ENCODE data around the gene TGM5. TPM values are rescaled to one million over a fixed set of nuclear protein-coding genes. Genes with fewer than 3 reads are reported as not detected.
A peak's percentile ranks its signal among the peaks of the same experiment; 100 is the strongest.
"Not testable (repeated sequence)": the region's sequence is repeated elsewhere in the genome, so short reads cannot be mapped to it uniquely, and the experiment has no call there.

TGM5 gene
- total and polyA plus RNA-seq, 2 donors from 2014 or later = not detected

DNA sequence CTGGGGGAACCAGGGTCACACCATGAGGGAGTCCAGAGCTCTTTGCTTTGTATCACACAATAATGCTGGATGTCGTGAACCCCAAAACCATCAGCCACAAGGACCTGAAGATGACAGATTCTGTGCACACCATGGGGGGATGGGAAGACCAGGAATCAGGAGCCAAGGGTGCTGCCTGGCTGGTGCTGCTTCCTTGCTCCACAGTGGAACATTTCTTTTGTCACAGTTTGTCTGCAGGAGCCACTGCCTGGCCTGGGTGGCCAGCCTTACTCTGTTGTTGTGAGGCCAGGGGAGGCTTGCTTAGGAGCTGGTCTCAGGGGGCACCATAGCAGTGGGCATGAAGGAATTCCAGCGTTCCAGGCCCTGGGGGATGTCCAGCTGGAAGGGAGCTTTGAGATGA lies 6.5 kb upstream of the TGM5 start:
- FAIRE-seq = no peak
- H3K27ac ChIP-seq (ENCODE audit: low read depth in 2 of 2, low read length in 2 of 2) = no peak overlapping the region

DNA sequence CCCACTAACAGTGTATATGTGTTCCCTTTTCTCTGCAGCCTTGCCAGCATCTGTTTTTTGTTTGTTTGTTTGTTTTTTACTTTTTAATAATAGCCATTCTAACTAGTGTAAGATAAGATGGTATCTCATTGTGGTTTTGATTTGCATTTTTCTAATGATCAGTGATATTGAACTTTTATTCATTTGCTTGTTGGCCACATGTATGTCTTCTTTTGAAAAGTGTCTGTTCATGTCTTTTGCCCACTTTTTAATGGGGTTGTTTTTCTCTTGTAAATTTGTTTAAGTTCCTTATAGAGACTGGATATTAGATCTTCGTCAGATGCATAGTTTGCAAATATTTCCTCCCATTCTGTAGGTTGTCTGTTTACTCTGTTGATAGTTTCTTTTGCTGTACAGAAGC lies 5.2 kb upstream of the TGM5 start:
- H3K27ac ChIP-seq (ENCODE audit: low read depth in 2 of 2, low read length in 2 of 2); FAIRE-seq; H3K27me3 ChIP-seq (ENCODE audit: control insufficient read depth, insufficient read depth, low read length); H3K9ac ChIP-seq (ENCODE audit: low read length in 3 of 3); H3K4me3 ChIP-seq (ENCODE audit: low read length in 3 of 3); H3K36me3 ChIP-seq (ENCODE audit: control insufficient read depth in 2 of 3, insufficient read depth in 3 of 3, low read length in 3 of 3); DNase-seq; H3K9me3 ChIP-seq (ENCODE audit: control insufficient read depth in 2 of 3, insufficient read depth in 1 of 3, low read length in 3 of 3); H3K4me1 ChIP-seq (ENCODE audit: control insufficient read depth in 2 of 3, insufficient read depth in 2 of 3, low read depth in 1 of 3, low read length in 3 of 3); intact Hi-C loops (cut with DNase I): not testable (repeated sequence)

More for the DNA sequence above, 6.5 kb upstream of the TGM5 start:
- Histone ChIP-seq H3K9ac (ENCODE audit: low read length in 3 of 3) (no peak overlapping the region), H3K9me3 (ENCODE audit: control insufficient read depth in 2 of 3, insufficient read depth in 1 of 3, low read length in 3 of 3) (no peaks in the 10 kb centered on the region), H3K36me3 (ENCODE audit: control insufficient read depth in 2 of 3, insufficient read depth in 3 of 3, low read length in 3 of 3) (no peaks in the 10 kb centered on the region), H3K4me1 (ENCODE audit: control insufficient read depth in 2 of 3, insufficient read depth in 2 of 3, low read depth in 1 of 3, low read length in 3 of 3) (no peaks in the 10 kb centered on the region), H3K27me3 (ENCODE audit: control insufficient read depth, insufficient read depth, low read length) (no peaks in the 10 kb centered on the region), H3K4me3 (ENCODE audit: low read length in 3 of 3) (no peak overlapping the region)
- TF ChIP-seq CTCF (IDR thresholded peaks at IDR 0.05; ENCODE audit: borderline replicate concordance, extremely low read depth, insufficient read depth) = no peak
- intact Hi-C loops (cut with DNase I) = no loop called here
- DNase-seq = no peak

DNA sequence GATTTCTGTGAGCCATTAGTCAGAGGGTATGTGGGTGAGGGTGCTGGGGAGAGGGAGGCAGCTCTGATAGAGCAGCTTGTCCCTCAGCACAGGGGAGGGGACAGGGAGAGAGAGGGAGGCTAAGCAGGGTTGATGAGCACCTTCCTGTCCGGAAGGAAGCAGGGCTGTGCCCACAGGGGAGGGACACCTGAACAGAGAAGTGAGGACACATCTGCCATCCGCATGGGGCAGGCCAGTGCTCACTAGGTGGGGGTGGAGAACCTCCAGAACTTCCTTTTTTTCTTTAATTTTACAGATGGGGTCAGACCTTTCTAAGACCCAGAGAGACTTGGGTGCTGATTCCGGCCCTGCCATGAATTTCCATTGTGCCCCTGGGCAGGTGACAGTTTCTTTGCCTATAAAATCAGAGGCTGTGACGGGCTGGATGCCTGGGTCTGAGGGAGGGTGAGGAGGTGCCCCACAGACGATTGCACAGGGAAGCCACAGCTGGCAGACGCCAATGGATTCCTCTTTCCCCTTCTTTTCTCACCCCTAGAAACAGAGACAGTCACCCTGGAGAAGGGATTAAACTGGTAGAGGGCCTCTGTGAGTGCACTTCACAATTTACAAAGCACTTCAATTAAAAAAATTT lies 4.1 kb upstream of the TGM5 start:
- H3K36me3 ChIP-seq (ENCODE audit: control insufficient read depth in 2 of 3, insufficient read depth in 3 of 3, low read length in 3 of 3) = no peaks in the 10 kb centered on the region
- H3K9me3 ChIP-seq (ENCODE audit: control insufficient read depth in 2 of 3, insufficient read depth in 1 of 3, low read length in 3 of 3) = no peaks in the 10 kb centered on the region
- no peaks in the 10 kb centered on the region for H3K27me3 ChIP-seq (ENCODE audit: control insufficient read depth, insufficient read depth, low read length)
- H3K4me1 ChIP-seq (ENCODE audit: control insufficient read depth in 2 of 3, insufficient read depth in 2 of 3, low read depth in 1 of 3, low read length in 3 of 3) = no peaks in the 10 kb centered on the region
- no peak overlapping the region for H3K9ac ChIP-seq (ENCODE audit: low read length in 3 of 3)
- intact Hi-C loops (cut with DNase I) = no loop called here
- no peak for TF ChIP-seq CTCF (IDR thresholded peaks at IDR 0.05; ENCODE audit: borderline replicate concordance, extremely low read depth, insufficient read depth)
- DNase-seq = peak in 2 of 5 donors; percentile 50 to 55
- H3K27ac ChIP-seq (ENCODE audit: low read depth in 2 of 2, low read length in 2 of 2) = no peak overlapping the region
- no peak overlapping the region for H3K4me3 ChIP-seq (ENCODE audit: low read length in 3 of 3)
- no peak for FAIRE-seq

DNA sequence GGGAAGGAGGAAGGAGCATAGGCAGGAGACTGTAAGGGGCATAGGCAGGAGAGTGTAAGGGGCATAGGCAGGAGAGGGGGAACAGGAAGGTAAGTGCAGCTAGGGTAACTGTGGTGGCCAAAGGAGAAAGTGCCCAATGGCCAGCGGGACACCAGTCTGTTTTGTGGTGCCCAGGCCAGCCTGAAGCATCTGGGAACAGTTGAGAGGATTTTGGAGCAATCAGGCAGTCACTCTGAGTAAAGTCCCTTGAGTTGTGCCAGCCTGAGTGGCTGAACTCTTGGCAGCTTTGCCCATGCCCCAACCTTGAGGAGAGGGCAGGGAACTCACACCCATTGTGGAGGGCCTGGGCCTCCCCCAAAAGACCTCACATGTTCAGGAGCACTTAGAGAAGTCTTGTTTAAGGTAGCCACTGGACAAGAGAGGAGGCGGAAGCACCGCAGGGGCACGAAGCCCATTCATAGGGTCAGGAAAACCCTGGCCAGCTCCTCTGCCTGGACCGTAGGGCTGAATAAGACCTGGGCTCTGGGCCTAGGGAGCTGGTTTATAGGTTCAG lies 3.5 kb upstream of the TGM5 start:
- DNase-seq (no peak), FAIRE-seq (no peak)
- intact Hi-C loops (cut with DNase I) = no loop called here
- no peak overlapping the region for H3K27ac ChIP-seq (ENCODE audit: low read depth in 2 of 2, low read length in 2 of 2)
- TF ChIP-seq CTCF (IDR thresholded peaks at IDR 0.05; ENCODE audit: borderline replicate concordance, extremely low read depth, insufficient read depth) = no peak
- no peaks in the 10 kb centered on the region for H3K9me3 ChIP-seq (ENCODE audit: control insufficient read depth in 2 of 3, insufficient read depth in 1 of 3, low read length in 3 of 3)
- no peaks in the 10 kb centered on the region for H3K27me3 ChIP-seq (ENCODE audit: control insufficient read depth, insufficient read depth, low read length)
- no peak overlapping the region for H3K9ac ChIP-seq (ENCODE audit: low read length in 3 of 3)
- H3K4me3 ChIP-seq (ENCODE audit: low read length in 3 of 3) = no peak overlapping the region
- H3K36me3 ChIP-seq (ENCODE audit: control insufficient read depth in 2 of 3, insufficient read depth in 3 of 3, low read length in 3 of 3) = no peaks in the 10 kb centered on the region
- H3K4me1 ChIP-seq (ENCODE audit: control insufficient read depth in 2 of 3, insufficient read depth in 2 of 3, low read depth in 1 of 3, low read length in 3 of 3) = no peaks in the 10 kb centered on the region

All from kidney (tissue), 14 donors.